Neural cell (in vitro differentiated cells): Measurements from ENCODE around the gene CTDNEP1.

ENCODE experiments used
- EZH2 ChIP-seq: fragments of 200-600, 300-800 bp; shearing (Covaris generic), sonication (generic); IDR thresholded peaks from 2 replicates; pipeline ENCODE4 v1.6.1; 2014; ENCODE audit warnings: antibody characterized with exemption, low read length, borderline replicate concordance, mild to moderate bottlenecking; ENCODE audit not compliant: insufficient read depth, poor library complexity, severe bottlenecking
- POLR2AphosphoS5 ChIP-seq: IDR thresholded peaks from 2 replicates; pipeline ENCODE4 v1.6.1; 2012
- RAD21 ChIP-seq: fragments of 450-650 bp; conservative IDR thresholded peaks from 2 replicates; pipeline ENCODE4 v1.6.1; 2014; ENCODE audit warnings: antibody characterized with exemption, mild to moderate bottlenecking, moderate library complexity
- TAF1 ChIP-seq: IDR thresholded peaks from 2 replicates; pipeline ENCODE4 v1.6.1; 2012; ENCODE audit warnings: low read depth
- TF ChIP-seq, protein P1 (sequence below): fragments of 450-650 bp; IDR thresholded peaks from 2 replicates; pipeline ENCODE4 v1.5.1; 2014; ENCODE audit warnings: antibody characterized with exemption, mild to moderate bottlenecking, moderate library complexity; ENCODE audit not compliant: poor library complexity, severe bottlenecking

DNA sequence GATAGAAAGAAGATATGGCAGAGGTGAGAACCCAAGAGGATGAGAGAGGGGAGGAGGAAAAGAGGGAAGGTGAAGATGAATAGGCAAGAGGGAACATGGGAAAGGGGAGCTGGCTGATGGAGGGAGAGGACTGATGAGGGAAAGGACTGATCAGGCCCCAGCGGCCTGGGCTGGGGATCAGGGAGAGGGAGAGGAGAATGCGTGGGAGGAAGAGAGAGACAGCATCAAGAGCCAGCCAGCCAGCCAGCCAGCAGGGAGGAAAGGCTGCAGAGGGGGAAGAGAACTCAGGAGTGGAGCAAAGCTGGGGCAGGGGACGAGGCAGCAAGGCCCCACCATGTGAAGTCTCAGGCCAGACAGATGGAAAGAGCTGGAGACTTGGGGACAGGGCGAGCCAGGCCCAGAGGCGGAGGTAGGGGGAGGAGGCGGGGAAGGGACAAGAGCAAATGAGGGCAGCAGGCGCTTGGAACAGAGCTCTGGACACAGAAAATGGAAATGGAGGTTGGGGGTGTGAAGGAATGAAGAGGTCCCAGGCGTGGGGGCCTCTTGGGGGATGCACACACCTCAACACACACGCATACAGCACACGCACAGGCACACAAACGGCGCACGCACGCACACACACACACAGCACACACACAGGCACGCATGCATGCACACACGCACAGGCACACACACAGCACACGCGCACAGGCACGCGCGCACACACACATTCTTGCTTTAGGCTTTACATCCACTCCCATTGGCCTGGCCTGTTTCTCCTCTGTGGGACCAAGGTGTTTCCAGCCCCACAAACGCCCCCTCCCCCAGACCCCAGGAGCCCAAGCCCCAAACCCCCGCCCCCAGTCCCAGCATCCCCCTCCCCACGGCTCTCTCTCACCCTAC lies 44.2 kb downstream of the CTDNEP1 start:
- TF ChIP-seq, protein P1, sequence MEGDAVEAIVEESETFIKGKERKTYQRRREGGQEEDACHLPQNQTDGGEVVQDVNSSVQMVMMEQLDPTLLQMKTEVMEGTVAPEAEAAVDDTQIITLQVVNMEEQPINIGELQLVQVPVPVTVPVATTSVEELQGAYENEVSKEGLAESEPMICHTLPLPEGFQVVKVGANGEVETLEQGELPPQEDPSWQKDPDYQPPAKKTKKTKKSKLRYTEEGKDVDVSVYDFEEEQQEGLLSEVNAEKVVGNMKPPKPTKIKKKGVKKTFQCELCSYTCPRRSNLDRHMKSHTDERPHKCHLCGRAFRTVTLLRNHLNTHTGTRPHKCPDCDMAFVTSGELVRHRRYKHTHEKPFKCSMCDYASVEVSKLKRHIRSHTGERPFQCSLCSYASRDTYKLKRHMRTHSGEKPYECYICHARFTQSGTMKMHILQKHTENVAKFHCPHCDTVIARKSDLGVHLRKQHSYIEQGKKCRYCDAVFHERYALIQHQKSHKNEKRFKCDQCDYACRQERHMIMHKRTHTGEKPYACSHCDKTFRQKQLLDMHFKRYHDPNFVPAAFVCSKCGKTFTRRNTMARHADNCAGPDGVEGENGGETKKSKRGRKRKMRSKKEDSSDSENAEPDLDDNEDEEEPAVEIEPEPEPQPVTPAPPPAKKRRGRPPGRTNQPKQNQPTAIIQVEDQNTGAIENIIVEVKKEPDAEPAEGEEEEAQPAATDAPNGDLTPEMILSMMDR: no peak
- TF ChIP-seq EZH2: no peak
- no peak for TF ChIP-seq POLR2AphosphoS5
- no peak for TF ChIP-seq TAF1
- TF ChIP-seq RAD21: no peak
